ENCODE results near the gene G2E3. TPM values are rescaled to one million over a fixed set of nuclear protein-coding genes. Genes with fewer than 3 reads are reported as not detected.
"Not testable (repeated sequence)": the region's sequence is repeated elsewhere in the genome, so short reads cannot be mapped to it uniquely, and the experiment has no call there.

G2E3 gene
- total RNA-seq, 1 experiment from 2014 or later = 43.8 TPM

- no peak for DNase-seq (ENCODE audit: low spot score)
Measured at GRCh38 chr14:30600922-30601918, 42.3 kb downstream of the G2E3 start.

GRCh38 chr14:30603402-30603801 lies 44.4 kb downstream of the G2E3 start:
- DNase-seq (ENCODE audit: low spot score) = no peak

- DNase-seq (ENCODE audit: low spot score) = not testable (repeated sequence)
Measured at GRCh38 chr14:30604696-30605095, 45.7 kb downstream of the G2E3 start.

- no peak for DNase-seq (ENCODE audit: low spot score)
Measured at GRCh38 chr14:30607156-30607780, 48.3 kb downstream of the G2E3 start.

- DNase-seq (ENCODE audit: low spot score) = peak; percentile 6
Measured at GRCh38 chr14:30608533-30609006, 49.6 kb downstream of the G2E3 start.

- peak; percentile 4 for DNase-seq (ENCODE audit: low spot score)
Measured at GRCh38 chr14:30610787-30611343, 51.9 kb downstream of the G2E3 start.

GRCh38 chr14:30614155-30614554 lies 55.2 kb downstream of the G2E3 start:
- no peak for DNase-seq (ENCODE audit: low spot score)

- DNase-seq (ENCODE audit: low spot score) = peak; percentile 46
Measured at GRCh38 chr14:30620178-30620577, 61.2 kb downstream of the G2E3 start.

- DNase-seq (ENCODE audit: low spot score) = peak; percentile 2
Measured at GRCh38 chr14:30621354-30621939, 62.5 kb downstream of the G2E3 start.

GRCh38 chr14:30621940-30622830 lies 63.2 kb downstream of the G2E3 start, which contains the start of gene SCFD1:
TSS of gene SCFD1 (plus strand) at chr14:30622319. CDS start at chr14:30622339, 20 bp downstream.
- peak; percentile 78 for DNase-seq (ENCODE audit: low spot score)

- no peak for DNase-seq (ENCODE audit: low spot score)
Measured at GRCh38 chr14:30623412-30624131, 64.6 kb downstream of the G2E3 start.

GRCh38 chr14:30624132-30624423 lies 65.1 kb downstream of the G2E3 start:
- DNase-seq (ENCODE audit: low spot score) = no peak

GRCh38 chr14:30625533-30625932 lies 66.6 kb downstream of the G2E3 start:
- DNase-seq (ENCODE audit: low spot score) = no peak

- peak; percentile 21 for DNase-seq (ENCODE audit: low spot score)
Measured at GRCh38 chr14:30629432-30629831, 70.5 kb downstream of the G2E3 start.

- DNase-seq (ENCODE audit: low spot score) = no peak
Measured at GRCh38 chr14:30630248-30630647, 71.3 kb downstream of the G2E3 start.

- DNase-seq (ENCODE audit: low spot score) = no peak
Measured at GRCh38 chr14:30632730-30633129, 73.8 kb downstream of the G2E3 start.

GRCh38 chr14:30638926-30639325 lies 80.0 kb downstream of the G2E3 start:
- DNase-seq (ENCODE audit: low spot score) = no peak

GRCh38 chr14:30641207-30641606 lies 82.2 kb downstream of the G2E3 start:
- no peak for DNase-seq (ENCODE audit: low spot score)

- DNase-seq (ENCODE audit: low spot score) = not testable (repeated sequence)
Measured at GRCh38 chr14:30644462-30644861, 85.5 kb downstream of the G2E3 start.

GRCh38 chr14:30645600-30645999 lies 86.6 kb downstream of the G2E3 start:
- no peak for DNase-seq (ENCODE audit: low spot score)
